Suprapubic skin (tissue), 4 donors: ENCODE data around the gene TFB2M.

Experiments used
- CTCF ChIP-seq, 2 donors: fragments of 200-600 bp in 1 of 2; fragments of 450-650 bp in 1 of 2; sonication (generic) in 1 of 2; IDR thresholded peaks; one replicate each; pipeline ENCODE4 v1.5.1; 2016 to 2019; ENCODE audit warnings: antibody characterized with exemption in 2 of 2, mild to moderate bottlenecking in 1 of 2, moderate library complexity in 1 of 2
- EP300 ChIP-seq: sonication (generic); formaldehyde crosslinking; IDR thresholded peaks from one replicate; pipeline ENCODE4 v1.6.1; 2017; ENCODE audit warnings: antibody characterized with exemption
- POLR2A ChIP-seq, 2 donors: fragments of 450-650 bp; IDR thresholded peaks; one replicate each; pipeline ENCODE4 v1.6.1; 2017; ENCODE audit warnings: antibody characterized with exemption in 2 of 2, mild to moderate bottlenecking in 2 of 2, moderate library complexity in 2 of 2
- POLR2AphosphoS5 ChIP-seq, 3 donors: sonication (generic); formaldehyde crosslinking; IDR thresholded peaks; one replicate each; pipeline ENCODE4 v1.6.1; 2017; ENCODE audit warnings: antibody characterized with exemption in 3 of 3

- TF ChIP-seq CTCF (IDR thresholded peaks at IDR 0.05) (no peak), EP300 (no peak), POLR2AphosphoS5 (IDR thresholded peaks at IDR 0.05) (no peak), POLR2A (IDR thresholded peaks at IDR 0.05) (no peak)
Observed at GRCh38 chr1:246530482-246530881, 35.6 kb downstream of the TFB2M start.
